Smooth muscle cell of the coronary artery (primary cell): ENCODE results near the gene MC2R. TPM values are rescaled to one million over a fixed set of nuclear protein-coding genes. Genes with fewer than 3 reads are reported as not detected.

ENCODE experiments used
- total RNA-seq: library from RNA; depleted of rRNA; stranded (reverse); fragments of >200 nt; gene quantifications from 2 replicates; pipeline ENCODE4 v1.2.3, GENCODE V29; 2014; ENCODE audit warnings: low replicate concordance

Gene MC2R
- total RNA-seq: not detected in 2 replicates

GRCh38 chr18:13915391-13915790 lies at the start of gene MC2R:
MC2R (minus strand) TSS chr18:13915536; CDS start chr18:13885518, 30,018 bp downstream.

Other genes starting within 250 kb of the MC2R start
- 15.6 and 19.3 TPM in 2 replicates for gene FAM210A, start 189.0 kb downstream of the MC2R start, total RNA-seq
- gene RNMT, start 188.9 kb downstream of the MC2R start, total RNA-seq: 8.9 and 14.1 TPM in 2 replicates
- not detected in 2 replicates for gene MC5R, start 91.4 kb downstream of the MC2R start, total RNA-seq
- gene ZNF519, start 216.9 kb upstream of the MC2R start, total RNA-seq: 1.9 and 5.3 TPM in 2 replicates